GM18502 (cell line): ENCODE results near the gene PPM1H.
"Not testable (repeated sequence)": the region's sequence is repeated elsewhere in the genome, so short reads cannot be mapped to it uniquely, and the experiment has no call there.

Experiments
- ATAC-seq: cut with Tn5 transposase; IDR thresholded peaks from one replicate; pipeline ENCODE4 v1.9.1; 2021; ENCODE audit warnings: mild to moderate bottlenecking; ENCODE audit not compliant: unreplicated experiment, poor library complexity

Gene PPM1H

GRCh38 chr12:62776997-62777396 lies 158.0 kb downstream of the PPM1H start:
- no peak for ATAC-seq

DNA sequence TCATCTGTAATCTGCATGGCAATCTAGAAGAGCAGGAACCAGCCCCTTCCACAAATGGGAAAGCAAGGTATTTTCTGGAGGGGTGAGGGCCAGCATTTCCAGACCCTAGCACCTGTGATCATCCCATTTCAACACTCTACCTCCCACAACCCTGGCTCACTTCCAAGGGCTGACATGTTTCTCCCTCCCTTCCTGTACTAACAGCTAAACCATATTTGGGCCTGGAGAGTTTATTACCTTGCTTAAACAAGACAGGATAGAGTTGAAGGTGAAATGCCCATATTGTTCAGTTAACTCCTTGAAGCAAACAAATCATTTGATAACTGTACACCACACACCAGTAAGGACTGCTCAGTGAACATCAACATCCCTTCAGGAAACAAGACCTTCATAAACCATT lies 158.4 kb downstream of the PPM1H start:
- no peak for ATAC-seq

DNA sequence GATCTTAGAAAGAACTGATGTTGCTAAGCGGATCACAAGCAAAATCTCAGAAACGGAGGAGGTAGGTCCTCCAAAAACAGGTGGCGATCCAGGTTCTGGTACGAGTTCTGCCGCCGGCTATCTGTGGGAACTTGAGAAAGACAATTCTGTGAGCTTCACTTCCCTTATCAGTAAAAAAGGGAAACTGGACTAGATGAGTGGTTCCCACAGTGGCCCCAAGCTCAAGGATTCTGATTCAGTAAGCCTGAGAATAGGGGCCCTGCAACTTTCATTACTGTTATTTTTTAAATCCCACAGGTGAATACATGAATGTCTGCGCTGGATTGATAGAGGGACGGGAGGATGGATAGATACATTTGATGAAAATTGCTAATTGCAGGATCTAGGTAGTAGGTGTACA lies 160.2 kb downstream of the PPM1H start:
- no peak for ATAC-seq

GRCh38 chr12:62772416-62772955 lies 162.5 kb downstream of the PPM1H start:
- ATAC-seq = no peak

DNA sequence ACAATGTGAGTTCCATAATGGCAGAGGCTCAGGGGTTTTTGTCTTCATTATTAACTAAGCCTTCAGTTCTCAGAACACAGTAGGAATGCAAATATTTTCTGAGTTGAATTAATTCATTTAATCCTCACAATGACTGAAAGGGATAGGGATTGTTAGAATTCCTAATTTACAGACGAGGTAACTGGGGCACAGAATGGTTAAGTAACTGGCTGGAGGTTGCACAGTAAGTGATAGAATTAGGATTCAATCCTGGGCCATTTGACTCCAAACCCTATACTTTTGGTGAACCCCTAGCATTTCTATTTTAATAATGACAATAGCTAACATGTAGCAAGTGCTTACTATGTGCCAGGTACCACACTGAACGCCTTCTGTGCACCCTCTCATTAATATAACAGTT lies 163.1 kb downstream of the PPM1H start:
- ATAC-seq = no peak

- no peak for ATAC-seq
Observed at GRCh38 chr12:62770381-62770780, 164.6 kb downstream of the PPM1H start.

GRCh38 chr12:62769076-62769619 lies 165.8 kb downstream of the PPM1H start:
- ATAC-seq = no peak

GRCh38 chr12:62767946-62768345 lies 167.0 kb downstream of the PPM1H start:
- ATAC-seq = no peak

DNA sequence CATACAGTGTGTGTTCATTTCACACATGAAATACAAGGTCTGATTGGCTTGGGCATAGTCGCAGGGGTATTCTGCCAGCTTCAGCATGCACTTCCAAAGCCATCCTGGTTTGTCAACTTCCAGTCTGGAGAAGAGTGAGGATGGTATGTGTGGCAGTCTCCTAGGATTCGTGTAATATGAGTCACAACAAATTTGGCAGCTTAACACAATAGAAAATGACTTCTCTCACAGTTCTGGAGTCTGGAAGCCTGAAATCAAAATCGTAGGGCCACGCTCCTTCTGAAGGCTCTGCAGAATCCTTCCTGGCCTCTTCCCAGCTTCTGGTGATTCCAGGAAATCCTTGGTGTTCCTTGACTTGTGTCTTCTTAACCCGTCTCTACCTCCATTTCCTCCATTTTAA lies 167.5 kb downstream of the PPM1H start:
- ATAC-seq = no peak

DNA sequence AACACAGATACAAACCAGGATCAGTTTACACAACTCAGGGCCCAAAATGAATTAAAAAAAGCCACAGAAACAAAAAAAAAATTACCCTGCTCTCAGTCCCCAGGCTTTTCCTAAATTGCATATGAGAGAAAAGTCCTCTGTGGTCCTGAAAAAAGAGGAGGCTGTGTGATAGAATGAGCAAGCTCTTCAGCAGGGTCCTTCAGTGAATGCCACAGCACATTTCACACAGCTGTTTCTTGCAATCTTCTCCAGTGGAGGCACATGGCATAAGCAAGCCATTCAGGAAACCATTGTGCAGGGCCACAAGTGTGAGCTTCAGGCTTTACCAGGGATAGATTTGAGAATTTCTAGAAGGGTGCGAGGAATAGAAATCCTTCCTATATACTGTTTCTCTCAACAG lies 168.5 kb downstream of the PPM1H start:
- no peak for ATAC-seq

DNA sequence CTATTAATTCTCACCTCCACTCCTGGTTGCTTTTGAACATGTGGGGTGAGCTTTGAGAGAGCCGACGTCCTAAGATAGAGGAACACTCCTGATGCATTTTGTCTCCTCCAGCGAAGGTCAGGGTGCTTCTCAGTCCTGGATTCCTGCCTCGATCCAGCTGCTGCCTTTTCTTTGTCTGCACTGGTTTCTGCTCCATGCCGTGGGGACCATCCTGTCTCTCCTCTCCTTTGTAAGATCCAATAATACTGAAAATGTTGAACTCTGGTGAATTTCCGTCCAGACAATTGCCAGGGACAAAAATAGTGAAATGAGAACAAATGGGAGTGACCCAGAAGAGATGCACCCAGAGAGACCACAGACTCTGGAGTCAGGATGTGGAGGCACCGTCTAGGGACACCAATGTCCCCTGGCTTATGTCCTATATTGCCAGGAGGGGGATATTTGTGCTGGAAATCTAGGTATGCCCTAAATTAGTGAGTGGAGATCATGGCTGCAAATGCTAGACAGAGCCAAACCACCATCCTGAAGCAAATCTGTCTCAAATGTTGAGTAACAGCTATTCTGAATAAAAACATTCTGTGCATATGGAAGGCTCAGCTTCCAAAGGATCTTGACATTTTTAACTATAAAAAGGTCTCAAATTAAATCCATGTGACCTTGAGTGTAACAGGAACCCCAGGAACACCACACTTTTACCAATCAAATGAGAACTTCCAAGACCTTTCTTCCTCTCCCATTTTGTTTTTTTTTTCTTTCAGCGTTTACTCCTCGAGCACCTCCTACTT lies 170.9 kb downstream of the PPM1H start:
- no peak for ATAC-seq

GRCh38 chr12:62763312-62763711 lies 171.6 kb downstream of the PPM1H start:
- ATAC-seq = no peak

DNA sequence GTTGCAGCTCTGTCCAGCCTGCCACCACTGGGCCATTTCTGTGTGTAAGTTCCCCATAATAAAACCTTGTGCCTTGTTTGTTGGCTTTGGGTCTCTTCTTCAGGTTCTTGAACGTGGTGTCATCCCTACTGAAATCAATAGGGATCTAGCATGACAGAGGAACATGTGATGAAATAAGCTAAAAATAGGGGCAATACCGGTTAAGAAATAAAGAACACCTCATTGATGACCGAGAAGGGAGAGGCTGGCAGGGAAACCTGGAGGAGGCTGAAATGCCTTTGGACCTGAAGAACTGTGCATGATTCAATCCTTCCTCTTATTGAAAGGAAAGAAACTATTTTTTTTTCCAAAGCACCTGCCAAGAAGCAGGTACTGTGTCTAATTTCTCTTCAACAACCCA lies 172.3 kb downstream of the PPM1H start:
- no peak for ATAC-seq

- ATAC-seq = no peak
Observed at GRCh38 chr12:62761658-62762057, 173.3 kb downstream of the PPM1H start.

DNA sequence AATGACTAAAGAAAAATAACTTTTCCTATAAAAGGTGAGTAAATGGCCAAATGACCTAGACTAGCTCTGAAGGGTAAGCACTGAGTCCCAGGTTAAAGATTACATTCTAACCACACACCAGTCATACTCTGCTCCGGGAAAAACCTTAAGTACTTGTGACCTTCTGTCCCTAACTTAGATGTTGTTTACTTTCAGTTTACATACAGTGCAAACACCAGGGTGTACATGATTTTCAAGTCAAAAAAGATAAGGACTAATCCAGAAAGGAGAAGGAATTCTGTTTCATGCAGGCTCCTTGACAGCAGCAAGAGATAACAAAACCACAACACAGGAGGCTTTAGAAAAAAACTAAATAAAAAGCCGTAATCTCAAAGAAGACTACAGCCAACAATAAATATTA lies 174.2 kb downstream of the PPM1H start:
- peak; percentile 65 for ATAC-seq

DNA sequence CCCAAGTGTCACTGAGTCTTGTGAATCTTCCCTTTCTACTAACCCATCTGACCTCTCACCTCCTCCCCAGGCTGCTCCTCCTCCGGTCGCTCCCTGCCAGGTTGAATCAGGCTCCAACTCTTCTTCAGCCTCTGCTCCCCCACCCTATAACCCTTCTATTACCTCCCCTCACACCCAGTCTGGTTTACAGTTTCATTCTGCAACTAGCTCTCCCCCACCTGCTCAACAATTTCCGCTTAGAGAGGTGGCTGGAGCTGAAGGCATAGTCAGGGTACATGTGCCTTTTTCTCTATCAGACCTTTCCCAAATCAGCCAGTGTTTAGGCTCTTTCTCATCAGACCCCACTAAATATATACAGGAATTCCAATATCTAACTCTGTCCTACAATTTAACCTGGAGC lies 174.6 kb downstream of the PPM1H start:
- ATAC-seq = not testable (repeated sequence)

DNA sequence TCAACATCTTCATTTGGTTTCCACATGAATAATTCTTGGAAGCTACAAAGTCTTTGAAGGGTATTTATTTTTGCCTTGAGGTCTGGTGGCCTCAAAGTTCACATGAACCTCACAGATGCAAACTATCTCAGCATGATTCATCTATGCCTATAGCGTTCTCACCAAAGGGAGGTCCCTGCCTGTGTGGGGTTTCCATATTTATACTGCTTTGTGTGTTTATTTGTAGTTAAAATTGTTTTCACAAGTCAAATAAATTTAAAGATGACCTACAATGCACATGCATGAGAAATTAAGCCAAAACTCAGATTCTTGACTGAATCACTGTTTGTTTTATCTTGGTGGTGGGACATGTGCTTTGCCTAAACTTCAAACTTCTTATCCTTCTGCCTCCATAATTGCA lies 176.7 kb downstream of the PPM1H start:
- ATAC-seq = no peak

GRCh38 chr12:62757048-62757447 lies 177.9 kb downstream of the PPM1H start:
- ATAC-seq = no peak

DNA sequence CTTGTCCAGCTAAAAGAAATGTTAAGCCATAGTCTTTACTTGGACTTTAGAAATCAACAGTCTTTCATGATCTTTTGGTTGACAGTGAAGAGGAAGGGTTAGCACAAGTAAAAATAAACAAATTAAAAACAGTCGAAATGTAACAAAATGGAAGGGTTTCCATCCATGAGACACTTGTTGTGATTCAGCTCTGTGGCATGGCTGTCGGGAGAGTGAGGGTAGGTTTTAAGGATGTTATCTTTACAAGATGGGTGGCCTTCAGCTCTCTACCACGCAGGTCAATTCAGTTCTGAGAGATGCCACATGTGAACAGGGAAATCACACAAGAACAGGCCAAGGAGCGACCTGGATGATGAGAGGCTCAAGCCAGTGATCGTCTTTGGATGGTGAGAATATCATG lies 180.2 kb downstream of the PPM1H start:
- ATAC-seq = no peak

GRCh38 chr12:62751810-62752155 lies 183.2 kb downstream of the PPM1H start:
- no peak for ATAC-seq

DNA sequence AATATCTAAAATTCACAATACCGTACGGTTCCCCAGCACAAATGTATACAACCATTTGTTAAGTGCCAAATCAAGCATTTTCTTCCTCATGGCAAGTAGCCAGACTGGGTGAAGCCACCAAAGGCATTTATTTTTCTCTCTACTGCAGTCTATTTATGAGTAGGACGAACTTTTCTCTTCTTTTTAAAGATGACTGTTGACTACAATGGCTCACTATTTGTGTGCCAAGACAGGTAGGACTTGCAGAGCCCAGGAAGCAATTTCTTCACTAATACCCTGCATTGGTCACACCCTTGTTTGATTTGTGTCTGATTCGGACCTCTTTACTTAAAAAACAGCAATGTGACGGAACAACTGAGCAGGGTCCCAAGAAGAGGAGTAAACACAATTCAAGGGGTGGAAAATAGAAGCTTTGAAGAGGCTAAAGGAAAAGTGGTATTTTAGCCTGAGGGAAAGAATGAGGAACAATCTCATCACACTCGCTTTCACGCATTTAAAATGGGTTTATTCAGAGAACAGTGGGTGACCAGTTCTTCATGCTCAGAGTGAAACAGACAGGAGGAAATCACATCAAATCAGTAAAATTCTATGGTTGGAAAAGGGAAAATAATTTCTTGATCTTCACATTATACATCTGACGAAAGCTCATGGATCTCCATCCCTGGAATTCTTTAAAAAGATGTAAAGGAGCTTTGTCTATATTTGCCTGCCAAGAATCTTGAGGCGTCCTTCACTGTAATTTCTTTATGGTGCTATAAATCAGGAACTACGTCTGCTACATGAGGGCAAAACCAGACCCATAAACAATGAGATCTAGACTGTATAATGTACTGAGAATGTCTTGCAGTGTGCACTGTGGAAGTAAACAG lies 183.8 kb downstream of the PPM1H start:
- no peak for ATAC-seq
